HL-60 (cell line): ENCODE measurements around the gene MEF2A.

Experiments used
- POLR2AphosphoS5 ChIP-seq: IDR thresholded peaks from 2 replicates; pipeline ENCODE4 v1.6.1; 2012; ENCODE audit warnings: low read depth
- TF ChIP-seq, protein P1 (sequence below): IDR thresholded peaks from one replicate; pipeline ENCODE4 v1.5.1; 2011; ENCODE audit warnings: low read length, control low read depth, inconsistent platforms; ENCODE audit not compliant: insufficient read depth
- TF ChIP-seq, protein P2 (sequence below): IDR thresholded peaks from 2 replicates; pipeline ENCODE4 v1.6.1; 2012; ENCODE audit warnings: low read depth; ENCODE audit not compliant: insufficient replicate concordance

DNA sequence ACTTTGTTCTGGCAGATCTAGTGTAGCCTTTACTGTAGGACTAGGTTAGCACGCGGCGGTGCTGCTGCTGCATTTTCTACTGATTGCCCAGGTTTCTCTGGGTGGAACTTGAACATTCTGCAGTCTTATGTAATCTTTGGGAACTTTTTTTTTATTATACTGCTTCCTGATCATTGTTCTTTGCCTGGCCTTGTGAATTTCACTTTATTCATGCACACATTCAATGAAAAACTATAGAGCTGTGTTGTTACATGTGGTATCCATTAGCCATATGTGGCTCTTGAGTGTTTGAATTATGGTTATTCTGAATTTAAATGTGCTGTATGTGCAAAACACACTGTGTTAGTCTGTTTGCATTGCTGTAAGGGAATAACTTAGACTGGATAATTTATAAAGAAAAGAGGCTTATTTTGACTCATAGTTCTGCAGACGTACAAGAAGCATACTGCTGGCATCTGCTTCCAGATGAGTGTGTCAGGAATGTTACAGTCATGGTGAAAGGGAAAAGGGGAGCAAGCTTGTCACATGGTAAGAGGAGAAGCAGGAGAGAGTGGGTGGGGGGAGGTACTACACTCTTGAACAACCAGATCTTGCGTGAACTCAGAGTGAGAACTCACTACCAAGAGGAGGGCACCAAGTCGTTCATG is 26.5 kb downstream of the MEF2A start:
- TF ChIP-seq, protein P1, sequence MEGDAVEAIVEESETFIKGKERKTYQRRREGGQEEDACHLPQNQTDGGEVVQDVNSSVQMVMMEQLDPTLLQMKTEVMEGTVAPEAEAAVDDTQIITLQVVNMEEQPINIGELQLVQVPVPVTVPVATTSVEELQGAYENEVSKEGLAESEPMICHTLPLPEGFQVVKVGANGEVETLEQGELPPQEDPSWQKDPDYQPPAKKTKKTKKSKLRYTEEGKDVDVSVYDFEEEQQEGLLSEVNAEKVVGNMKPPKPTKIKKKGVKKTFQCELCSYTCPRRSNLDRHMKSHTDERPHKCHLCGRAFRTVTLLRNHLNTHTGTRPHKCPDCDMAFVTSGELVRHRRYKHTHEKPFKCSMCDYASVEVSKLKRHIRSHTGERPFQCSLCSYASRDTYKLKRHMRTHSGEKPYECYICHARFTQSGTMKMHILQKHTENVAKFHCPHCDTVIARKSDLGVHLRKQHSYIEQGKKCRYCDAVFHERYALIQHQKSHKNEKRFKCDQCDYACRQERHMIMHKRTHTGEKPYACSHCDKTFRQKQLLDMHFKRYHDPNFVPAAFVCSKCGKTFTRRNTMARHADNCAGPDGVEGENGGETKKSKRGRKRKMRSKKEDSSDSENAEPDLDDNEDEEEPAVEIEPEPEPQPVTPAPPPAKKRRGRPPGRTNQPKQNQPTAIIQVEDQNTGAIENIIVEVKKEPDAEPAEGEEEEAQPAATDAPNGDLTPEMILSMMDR: no peak
- TF ChIP-seq POLR2AphosphoS5: no peak
- TF ChIP-seq, protein P2, sequence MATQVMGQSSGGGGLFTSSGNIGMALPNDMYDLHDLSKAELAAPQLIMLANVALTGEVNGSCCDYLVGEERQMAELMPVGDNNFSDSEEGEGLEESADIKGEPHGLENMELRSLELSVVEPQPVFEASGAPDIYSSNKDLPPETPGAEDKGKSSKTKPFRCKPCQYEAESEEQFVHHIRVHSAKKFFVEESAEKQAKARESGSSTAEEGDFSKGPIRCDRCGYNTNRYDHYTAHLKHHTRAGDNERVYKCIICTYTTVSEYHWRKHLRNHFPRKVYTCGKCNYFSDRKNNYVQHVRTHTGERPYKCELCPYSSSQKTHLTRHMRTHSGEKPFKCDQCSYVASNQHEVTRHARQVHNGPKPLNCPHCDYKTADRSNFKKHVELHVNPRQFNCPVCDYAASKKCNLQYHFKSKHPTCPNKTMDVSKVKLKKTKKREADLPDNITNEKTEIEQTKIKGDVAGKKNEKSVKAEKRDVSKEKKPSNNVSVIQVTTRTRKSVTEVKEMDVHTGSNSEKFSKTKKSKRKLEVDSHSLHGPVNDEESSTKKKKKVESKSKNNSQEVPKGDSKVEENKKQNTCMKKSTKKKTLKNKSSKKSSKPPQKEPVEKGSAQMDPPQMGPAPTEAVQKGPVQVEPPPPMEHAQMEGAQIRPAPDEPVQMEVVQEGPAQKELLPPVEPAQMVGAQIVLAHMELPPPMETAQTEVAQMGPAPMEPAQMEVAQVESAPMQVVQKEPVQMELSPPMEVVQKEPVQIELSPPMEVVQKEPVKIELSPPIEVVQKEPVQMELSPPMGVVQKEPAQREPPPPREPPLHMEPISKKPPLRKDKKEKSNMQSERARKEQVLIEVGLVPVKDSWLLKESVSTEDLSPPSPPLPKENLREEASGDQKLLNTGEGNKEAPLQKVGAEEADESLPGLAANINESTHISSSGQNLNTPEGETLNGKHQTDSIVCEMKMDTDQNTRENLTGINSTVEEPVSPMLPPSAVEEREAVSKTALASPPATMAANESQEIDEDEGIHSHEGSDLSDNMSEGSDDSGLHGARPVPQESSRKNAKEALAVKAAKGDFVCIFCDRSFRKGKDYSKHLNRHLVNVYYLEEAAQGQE: no peak
